H9 (cell line): Measurements from ENCODE around the gene CHN2. TPM values are rescaled to one million over a fixed set of nuclear protein-coding genes. Genes with fewer than 3 reads are reported as not detected.

ENCODE experiments used
- DNase-seq: peaks from one replicate; pipeline ENCODE4 v3.0.0-alpha.2; 2017
- H2AFZ ChIP-seq: one replicate; pipeline ENCODE4 v1.6.1; 2013; ENCODE audit warnings: mild to moderate bottlenecking, low read length, control low read depth, moderate library complexity
- H2AK5ac ChIP-seq: 2 replicates; pipeline ENCODE4 v1.6.1; 2013; ENCODE audit warnings: low read length, control low read depth, mixed read lengths; ENCODE audit not compliant: insufficient read length
- H2BK120ac ChIP-seq: one replicate; pipeline ENCODE4 v1.6.1; 2013; ENCODE audit warnings: low read depth, mild to moderate bottlenecking, low read length, control low read depth, inconsistent platforms; ENCODE audit not compliant: poor library complexity, severe bottlenecking
- H2BK12ac ChIP-seq: 2 replicates; pipeline ENCODE4 v1.6.1; 2013; ENCODE audit warnings: low read length, control low read depth, mixed read lengths, low read depth; ENCODE audit not compliant: insufficient read length
- H2BK15ac ChIP-seq: 2 replicates; pipeline ENCODE4 v1.6.1; 2013; ENCODE audit warnings: low read depth, low read length, control low read depth
- H2BK20ac ChIP-seq: one replicate; pipeline ENCODE4 v1.6.1; 2013; ENCODE audit warnings: low read depth, mild to moderate bottlenecking, low read length, control low read depth, inconsistent platforms; ENCODE audit not compliant: poor library complexity, severe bottlenecking
- H2BK5ac ChIP-seq: 2 replicates; pipeline ENCODE4 v1.6.1; 2013; ENCODE audit warnings: low read length, control low read depth, mixed read lengths; ENCODE audit not compliant: insufficient read length
- H3K14ac ChIP-seq: 2 replicates; pipeline ENCODE4 v1.6.1; 2013; ENCODE audit warnings: low read length, control low read depth; ENCODE audit not compliant: insufficient read depth
- H3K18ac ChIP-seq: 2 replicates; pipeline ENCODE4 v1.6.1; 2013; ENCODE audit warnings: low read depth, mild to moderate bottlenecking, mixed read lengths, low read length, control low read depth; ENCODE audit not compliant: insufficient read length
- H3K23ac ChIP-seq: 2 replicates; pipeline ENCODE4 v1.6.1; 2013; ENCODE audit warnings: low read length, control low read depth, mixed read lengths, low read depth; ENCODE audit not compliant: insufficient read length
- H3K23me2 ChIP-seq: 2 replicates; pipeline ENCODE4 v1.6.1; 2013; ENCODE audit warnings: low read depth, mild to moderate bottlenecking, mixed read lengths, low read length, control low read depth; ENCODE audit not compliant: insufficient read length, poor library complexity, severe bottlenecking
- H3K27ac ChIP-seq: 2 replicates; pipeline ENCODE4 v1.5.1; 2013; ENCODE audit warnings: low read length, control low read depth, mixed read lengths, low read depth; ENCODE audit not compliant: insufficient read length
- H3K27me3 ChIP-seq: 2 replicates; pipeline ENCODE4 v1.6.1; 2013; ENCODE audit warnings: low read length, control low read depth, inconsistent platforms; ENCODE audit not compliant: insufficient read depth
- H3K4ac ChIP-seq: 2 replicates; pipeline ENCODE4 v1.6.1; 2013; ENCODE audit warnings: low read depth, mild to moderate bottlenecking, control low read depth, inconsistent platforms, low read length, moderate library complexity
- H3K4me1 ChIP-seq: 2 replicates; pipeline ENCODE4 v1.6.1; 2013; ENCODE audit warnings: low read length, control low read depth, inconsistent platforms; ENCODE audit not compliant: insufficient read depth
- H3K4me2 ChIP-seq: 2 replicates; pipeline ENCODE4 v1.6.1; 2013; ENCODE audit warnings: low read length, control low read depth, mixed read lengths; ENCODE audit not compliant: insufficient read length, insufficient read depth
- H3K56ac ChIP-seq: 2 replicates; pipeline ENCODE4 v1.6.1; 2013; ENCODE audit warnings: low read depth, mild to moderate bottlenecking, mixed read lengths, low read length, control low read depth; ENCODE audit not compliant: insufficient read length
- H3K79me1 ChIP-seq: 2 replicates; pipeline ENCODE4 v1.6.1; 2013; ENCODE audit warnings: low read depth, mild to moderate bottlenecking, moderate library complexity, low read length, control low read depth, inconsistent platforms; ENCODE audit not compliant: insufficient read depth, poor library complexity, severe bottlenecking
- H3K79me2 ChIP-seq: 2 replicates; pipeline ENCODE4 v1.6.1; 2013; ENCODE audit warnings: low read length, control low read depth, inconsistent platforms; ENCODE audit not compliant: insufficient read depth
- H3K9ac ChIP-seq: 2 replicates; pipeline ENCODE4 v1.6.1; 2013; ENCODE audit warnings: low read length, control low read depth, mixed read lengths; ENCODE audit not compliant: insufficient read length; ENCODE audit errors: extremely low read depth
- H3K9me3 ChIP-seq: one replicate; pipeline ENCODE4 v1.6.1; 2013; ENCODE audit warnings: low read depth, low read length, inconsistent platforms; ENCODE audit not compliant: control insufficient read depth
- H3T11ph ChIP-seq: one replicate; pipeline ENCODE4 v1.6.1; 2013; ENCODE audit warnings: mild to moderate bottlenecking, low read length, control low read depth, inconsistent platforms
- H4K20me1 ChIP-seq: one replicate; pipeline ENCODE4 v1.6.1; 2013; ENCODE audit not compliant: control insufficient read depth, insufficient read length, insufficient read depth
- H4K5ac ChIP-seq: 2 replicates; pipeline ENCODE4 v1.6.1; 2013; ENCODE audit warnings: low read depth, mild to moderate bottlenecking, mixed read lengths, low read length, control low read depth; ENCODE audit not compliant: insufficient read length
- H4K8ac ChIP-seq: replicated peaks from 2 replicates; pipeline ENCODE4 v1.6.1; 2013; ENCODE audit warnings: low read length, control low read depth, mixed read lengths, low read depth; ENCODE audit not compliant: insufficient read length
- H4K91ac ChIP-seq: 2 replicates; pipeline ENCODE4 v1.6.1; 2013; ENCODE audit warnings: low read depth, mild to moderate bottlenecking, moderate library complexity, mixed read lengths, low read length, control low read depth; ENCODE audit not compliant: insufficient read length
- H3K27ac Mint-ChIP-seq, 3 experiments: 2 replicates in 2 of 3; 3 replicates in 1 of 3; pipeline ENCODE4 v1.8.0; 2020 to 2021; ENCODE audit warnings: mixed read lengths in 3 of 3, mild to moderate bottlenecking in 1 of 3, moderate library complexity in 1 of 3
- H3K27me3 Mint-ChIP-seq: 2 replicates; pipeline ENCODE4 v1.8.0; 2021; ENCODE audit warnings: low read depth, mild to moderate bottlenecking, moderate library complexity, mixed read lengths
- H3K36me3 Mint-ChIP-seq, 3 experiments: 2 replicates in 2 of 3; 3 replicates in 1 of 3; pipeline ENCODE4 v1.8.0; 2020 to 2021; ENCODE audit warnings: low read depth in 3 of 3, mixed read lengths in 3 of 3; ENCODE audit not compliant: insufficient read depth in 1 of 3
- H3K4me1 Mint-ChIP-seq, 2 experiments: 2 replicates each; pipeline ENCODE4 v1.8.0; 2020; ENCODE audit warnings: mixed read lengths in 2 of 2
- H3K4me3 Mint-ChIP-seq, 2 experiments: 2 replicates in 1 of 2; 3 replicates in 1 of 2; pipeline ENCODE4 v1.8.0; 2020 to 2021; ENCODE audit warnings: mild to moderate bottlenecking in 2 of 2, mixed read lengths in 2 of 2, moderate library complexity in 1 of 2
- H3K9me3 Mint-ChIP-seq, 2 experiments: 2 replicates in 1 of 2; 3 replicates in 1 of 2; pipeline ENCODE4 v1.8.0; 2020; ENCODE audit warnings: mild to moderate bottlenecking in 2 of 2, mixed read lengths in 2 of 2, moderate library complexity in 1 of 2
- WGBS: extraction: QIAGEN DNeasy Blood & Tissue Kit; methylation state at CpG from one replicate; pipeline ENCODE4 v1.1.7; 2013; ENCODE audit warnings: missing lambda C conversion rate, low lambda C conversion rate, mixed read lengths; ENCODE audit not compliant: insufficient read length; ENCODE audit errors: extremely low coverage; 5-methylcytosine and 5-hydroxymethylcytosine counted together
- total RNA-seq: library from RNA; stranded (reverse); gene quantifications from 2 replicates; pipeline ENCODE4 v1.2.1, GENCODE V29; 2021
- TF ChIP-seq, protein P1 (sequence below): fragments of 200-600 bp; sonication (generic); conservative IDR thresholded peaks from 3 replicates; pipeline ENCODE4 v1.8.0; 2021; ENCODE audit warnings: antibody characterized with exemption, mild to moderate bottlenecking

CHN2 gene
- total RNA-seq, 1 experiment from 2014 or later = 3.3 TPM

- Histone ChIP-seq H4K91ac (no peak overlapping the region), H2AFZ (no peak overlapping the region), H3K4ac (no peak overlapping the region), H2BK5ac (no peak overlapping the region), H3K27ac (no peak overlapping the region), H4K20me1 (no peaks in the 10 kb centered on the region), H2BK120ac (no peak overlapping the region), H3K23ac (no peak overlapping the region), H2BK12ac (no peak overlapping the region), H3K9ac (no peak overlapping the region), H4K8ac (no peak overlapping the region), H2BK20ac (no peak overlapping the region), H3T11ph (no peak overlapping the region), H3K14ac (no peak overlapping the region), H2AK5ac (no peak overlapping the region), H3K4me1 (peaks cover 7% of the 10 kb centered on the region; the same call in 1 of the 2 replicates), H3K27me3 (no peaks in the 10 kb centered on the region), H3K23me2 (no peaks in the 10 kb centered on the region), H3K9me3 (no peaks in the 10 kb centered on the region), H3K18ac (no peak overlapping the region), H3K4me2 (no peak overlapping the region), H3K79me1 (no peaks in the 10 kb centered on the region), H4K5ac (no peak overlapping the region), H3K79me2 (no peaks in the 10 kb centered on the region), H2BK15ac (no peak overlapping the region), H3K56ac (no peak overlapping the region)
- Mint-ChIP-seq H3K4me3 (no peak overlapping the region), H3K4me1 (peaks cover 56 to 67% of the 10 kb centered on the region in 2 experiments), H3K27me3 (peaks cover 1% of the 10 kb centered on the region; the same call in 1 of the 2 replicates), H3K27ac (peak overlapping the region; percentile 1 to 30 (median 15); a peak in 2 of 7 replicates), H3K36me3 (no peaks in the 10 kb centered on the region), H3K9me3 (no peaks in the 10 kb centered on the region)
- no CpG with 5 or more reads among the region's 4 CpGs for WGBS
- DNase-seq = no peak
- TF ChIP-seq, protein P1, sequence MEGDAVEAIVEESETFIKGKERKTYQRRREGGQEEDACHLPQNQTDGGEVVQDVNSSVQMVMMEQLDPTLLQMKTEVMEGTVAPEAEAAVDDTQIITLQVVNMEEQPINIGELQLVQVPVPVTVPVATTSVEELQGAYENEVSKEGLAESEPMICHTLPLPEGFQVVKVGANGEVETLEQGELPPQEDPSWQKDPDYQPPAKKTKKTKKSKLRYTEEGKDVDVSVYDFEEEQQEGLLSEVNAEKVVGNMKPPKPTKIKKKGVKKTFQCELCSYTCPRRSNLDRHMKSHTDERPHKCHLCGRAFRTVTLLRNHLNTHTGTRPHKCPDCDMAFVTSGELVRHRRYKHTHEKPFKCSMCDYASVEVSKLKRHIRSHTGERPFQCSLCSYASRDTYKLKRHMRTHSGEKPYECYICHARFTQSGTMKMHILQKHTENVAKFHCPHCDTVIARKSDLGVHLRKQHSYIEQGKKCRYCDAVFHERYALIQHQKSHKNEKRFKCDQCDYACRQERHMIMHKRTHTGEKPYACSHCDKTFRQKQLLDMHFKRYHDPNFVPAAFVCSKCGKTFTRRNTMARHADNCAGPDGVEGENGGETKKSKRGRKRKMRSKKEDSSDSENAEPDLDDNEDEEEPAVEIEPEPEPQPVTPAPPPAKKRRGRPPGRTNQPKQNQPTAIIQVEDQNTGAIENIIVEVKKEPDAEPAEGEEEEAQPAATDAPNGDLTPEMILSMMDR = no peak
Measured at GRCh38 chr7:29300026-29300480, 105.5 kb downstream of the CHN2 start.
